Frontal cortex (tissue), 4 donors: ENCODE results near the gene GNB2. TPM values are rescaled to one million over a fixed set of nuclear protein-coding genes. Genes with fewer than 3 reads are reported as not detected.
"Not testable (repeated sequence)": the region's sequence is repeated elsewhere in the genome, so short reads cannot be mapped to it uniquely, and the experiment has no call there.

ENCODE experiments used
- DNase-seq, 2 donors: peaks; one replicate each; pipeline ENCODE4 v3.0.0; 2012; ENCODE audit warnings: low spot score in 2 of 2
- FAIRE-seq: peaks from 2 replicates; lab custom pipeline; 2012; peaks lifted over from hg19 to GRCh38; lab: Jason Lieb, UNC
- total RNA-seq: library from RNA; depleted of rRNA; stranded (reverse); fragments of >200 nt; gene quantifications from one replicate; pipeline ENCODE4 v1.2.3, GENCODE V29; 2014
- donor health status: control.
- donor health status: control.
- donor health status: control.

The GNB2 gene
- total RNA-seq, 1 donor from 2014 or later: 72.6 TPM

DNA sequence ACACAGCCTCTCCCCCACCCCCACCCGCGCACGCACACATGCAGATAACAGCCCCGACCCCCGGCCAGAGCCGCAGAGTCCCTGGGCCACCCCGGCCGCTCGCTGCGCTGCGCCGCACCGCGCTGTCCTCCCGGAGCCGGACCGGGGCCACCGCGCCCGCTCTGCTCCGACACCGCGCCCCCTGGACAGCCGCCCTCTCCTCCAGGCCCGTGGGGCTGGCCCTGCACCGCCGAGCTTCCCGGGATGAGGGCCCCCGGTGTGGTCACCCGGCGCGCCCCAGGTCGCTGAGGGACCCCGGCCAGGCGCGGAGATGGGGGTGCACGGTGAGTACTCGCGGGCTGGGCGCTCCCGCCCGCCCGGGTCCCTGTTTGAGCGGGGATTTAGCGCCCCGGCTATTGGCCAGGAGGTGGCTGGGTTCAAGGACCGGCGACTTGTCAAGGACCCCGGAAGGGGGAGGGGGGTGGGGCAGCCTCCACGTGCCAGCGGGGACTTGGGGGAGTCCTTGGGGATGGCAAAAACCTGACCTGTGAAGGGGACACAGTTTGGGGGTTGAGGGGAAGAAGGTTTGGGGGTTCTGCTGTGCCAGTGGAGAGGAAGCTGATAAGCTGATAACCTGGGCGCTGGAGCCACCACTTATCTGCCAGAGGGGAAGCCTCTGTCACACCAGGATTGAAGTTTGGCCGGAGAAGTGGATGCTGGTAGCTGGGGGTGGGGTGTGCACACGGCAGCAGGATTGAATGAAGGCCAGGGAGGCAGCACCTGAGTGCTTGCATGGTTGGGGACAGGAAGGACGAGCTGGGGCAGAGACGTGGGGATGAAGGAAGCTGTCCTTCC is 47.3 kb downstream of the GNB2 start:
- DNase-seq (no peak), FAIRE-seq (no peak)

- DNase-seq: no peak
- FAIRE-seq: no peak
Observed at GRCh38 chr7:100721505-100721812, 47.9 kb downstream of the GNB2 start.

DNA sequence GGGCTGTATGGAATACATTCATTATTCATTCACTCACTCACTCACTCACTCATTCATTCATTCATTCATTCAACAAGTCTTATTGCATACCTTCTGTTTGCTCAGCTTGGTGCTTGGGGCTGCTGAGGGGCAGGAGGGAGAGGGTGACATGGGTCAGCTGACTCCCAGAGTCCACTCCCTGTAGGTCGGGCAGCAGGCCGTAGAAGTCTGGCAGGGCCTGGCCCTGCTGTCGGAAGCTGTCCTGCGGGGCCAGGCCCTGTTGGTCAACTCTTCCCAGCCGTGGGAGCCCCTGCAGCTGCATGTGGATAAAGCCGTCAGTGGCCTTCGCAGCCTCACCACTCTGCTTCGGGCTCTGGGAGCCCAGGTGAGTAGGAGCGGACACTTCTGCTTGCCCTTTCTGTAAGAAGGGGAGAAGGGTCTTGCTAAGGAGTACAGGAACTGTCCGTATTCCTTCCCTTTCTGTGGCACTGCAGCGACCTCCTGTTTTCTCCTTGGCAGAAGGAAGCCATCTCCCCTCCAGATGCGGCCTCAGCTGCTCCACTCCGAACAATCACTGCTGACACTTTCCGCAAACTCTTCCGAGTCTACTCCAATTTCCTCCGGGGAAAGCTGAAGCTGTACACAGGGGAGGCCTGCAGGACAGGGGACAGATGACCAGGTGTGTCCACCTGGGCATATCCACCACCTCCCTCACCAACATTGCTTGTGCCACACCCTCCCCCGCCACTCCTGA is 49.1 kb downstream of the GNB2 start:
- DNase-seq (no peak), FAIRE-seq (no peak)

DNA sequence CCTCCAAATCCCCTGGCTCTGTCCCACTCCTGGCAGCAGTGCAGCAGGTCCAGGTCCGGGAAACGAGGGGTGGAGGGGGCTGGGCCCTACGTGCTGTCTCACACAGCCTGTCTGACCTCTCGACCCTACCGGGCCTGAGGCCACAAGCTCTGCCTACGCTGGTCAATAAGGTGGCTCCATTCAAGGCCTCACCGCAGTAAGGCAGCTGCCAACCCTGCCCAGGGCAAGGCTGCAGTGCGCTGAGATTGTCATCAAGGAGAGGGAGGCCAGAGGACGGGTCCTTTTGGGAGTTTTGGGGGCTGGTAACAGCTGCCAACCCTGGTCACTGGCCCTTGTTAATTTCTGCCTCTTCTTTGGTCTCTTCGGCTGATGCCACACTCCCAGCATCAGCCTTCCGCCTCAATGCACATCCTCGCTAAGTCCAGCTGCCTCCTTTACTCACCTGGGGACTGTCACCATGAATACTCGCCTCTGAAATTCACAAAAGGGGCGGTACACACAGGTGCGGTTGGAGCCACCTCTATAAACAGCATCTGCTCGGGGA is 50.3 kb downstream of the GNB2 start:
- DNase-seq (no peak), FAIRE-seq (no peak)

GRCh38 chr7:100724364-100724763 is 50.8 kb downstream of the GNB2 start:
- not testable (repeated sequence) for FAIRE-seq, DNase-seq

DNA sequence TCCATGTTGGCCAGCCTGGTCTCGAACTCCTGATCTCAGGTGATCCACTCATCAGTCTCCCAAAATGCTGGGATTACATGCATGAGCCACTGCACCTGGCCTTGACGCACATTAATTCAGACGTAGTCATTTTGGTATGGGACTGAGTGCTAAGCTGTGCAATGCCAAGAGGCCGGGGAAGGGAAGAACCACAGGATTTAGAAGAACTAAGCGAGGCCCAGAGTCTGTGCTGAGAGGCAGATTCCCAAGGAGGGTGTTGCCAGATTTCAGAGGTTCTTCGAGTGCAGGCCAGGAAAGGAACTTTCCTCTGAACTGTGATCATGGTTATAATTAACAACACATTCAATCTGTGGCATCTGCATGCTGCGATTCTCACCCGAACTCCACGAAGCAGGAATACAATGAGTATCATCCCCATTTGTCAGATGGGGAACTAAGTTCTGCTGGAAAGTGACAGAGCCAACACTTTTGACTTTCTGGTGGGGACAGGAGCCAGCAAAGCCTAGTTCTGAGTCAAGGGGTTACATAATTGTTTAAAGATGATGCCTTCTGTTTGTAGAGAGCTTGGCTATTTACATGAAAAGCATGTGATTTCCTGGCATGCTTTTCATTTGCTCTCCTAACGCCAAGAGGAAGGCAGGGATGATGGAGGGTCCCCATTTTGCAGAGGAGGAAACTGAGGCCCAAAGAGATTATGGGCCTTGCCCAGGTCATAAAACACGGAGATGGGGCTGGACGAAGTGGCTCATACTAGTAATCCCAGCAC is 53.6 kb downstream of the GNB2 start:
- no peak for FAIRE-seq
- DNase-seq: no peak

DNA sequence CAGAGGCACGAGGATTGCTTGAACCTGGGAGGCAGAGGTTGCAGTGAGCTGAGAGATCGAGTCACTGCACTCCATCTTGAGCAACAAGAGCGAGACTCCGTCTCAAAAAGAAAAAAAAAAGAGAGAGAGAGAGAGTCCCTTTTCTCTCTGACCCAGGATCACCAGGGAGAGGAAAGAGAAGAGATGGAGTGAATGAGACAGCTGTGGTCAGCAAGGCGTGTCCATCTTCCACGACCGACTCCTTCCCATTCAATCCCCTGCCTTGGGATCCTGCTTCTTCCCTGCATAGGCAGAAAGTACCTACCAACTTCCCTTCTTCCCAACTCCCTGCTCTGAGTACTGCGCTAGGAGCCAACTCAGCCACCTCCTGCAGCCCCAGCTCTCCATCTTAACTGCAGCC is 54.7 kb downstream of the GNB2 start:
- DNase-seq: no peak
- no peak for FAIRE-seq

Other genes starting within 250 kb of the GNB2 start
- gene ZCWPW1, start 245.0 kb upstream of the GNB2 start, total RNA-seq: 2.0 TPM
- 27.7 TPM for gene MEPCE, start 243.9 kb upstream of the GNB2 start, total RNA-seq
- gene PPP1R35, start 237.2 kb upstream of the GNB2 start, total RNA-seq: 7.3 TPM
- gene SPACDR, start 209.5 kb upstream of the GNB2 start, total RNA-seq: not detected
- gene TSC22D4, start 194.5 kb upstream of the GNB2 start, total RNA-seq: 7.3 TPM
- 55.0 TPM for gene NYAP1, start 189.8 kb upstream of the GNB2 start, total RNA-seq
- 2.0 TPM for gene AGFG2, start 134.5 kb upstream of the GNB2 start, total RNA-seq
- gene SAP25, start 99.8 kb upstream of the GNB2 start, total RNA-seq: not detected
- gene LRCH4, start 87.6 kb upstream of the GNB2 start, total RNA-seq: 6.1 TPM
- 0.41 TPM for gene FBXO24, start 87.4 kb upstream of the GNB2 start, total RNA-seq
- gene PCOLCE, start 71.4 kb upstream of the GNB2 start, total RNA-seq: 3.3 TPM
- 9.0 TPM for gene MOSPD3, start 61.2 kb upstream of the GNB2 start, total RNA-seq
- 2.9 TPM for gene TFR2, start 32.2 kb upstream of the GNB2 start, total RNA-seq
- gene ACTL6B, start 17.3 kb upstream of the GNB2 start, total RNA-seq: 163 TPM
- gene GIGYF1, start 20.5 kb downstream of the GNB2 start, total RNA-seq: 15.1 TPM
- 52.6 TPM for gene POP7, start 32.4 kb downstream of the GNB2 start, total RNA-seq
- not detected for gene EPO, start 46.7 kb downstream of the GNB2 start, total RNA-seq
- not detected for gene ZAN, start 59.9 kb downstream of the GNB2 start, total RNA-seq
- 7.7 TPM for gene EPHB4, start 153.8 kb downstream of the GNB2 start, total RNA-seq
- 18.3 TPM for gene SLC12A9, start 179.0 kb downstream of the GNB2 start, total RNA-seq
- gene TRIP6, start 193.6 kb downstream of the GNB2 start, total RNA-seq: 4.1 TPM
- gene SRRT, start 201.4 kb downstream of the GNB2 start, total RNA-seq: 23.2 TPM
- gene UFSP1, start 216.0 kb downstream of the GNB2 start, total RNA-seq: 3.7 TPM
- gene ACHE, start 222.1 kb downstream of the GNB2 start, total RNA-seq: 11.0 TPM